Fibroblast of lung (primary cell): ENCODE measurements around the gene HAL. TPM values are rescaled to one million over a fixed set of nuclear protein-coding genes. Genes with fewer than 3 reads are reported as not detected.
A peak's percentile ranks its signal among the peaks of the same experiment; 100 is the strongest.

Experiments
- DNase-seq, 2 donors: peaks; one replicate each; pipeline versions ENCODE4 v3.0.0 to v3.0.0-alpha.2; 2010; ENCODE audit warnings: low read depth in 2 of 2
- H2AFZ ChIP-seq: 2 replicates; pipeline ENCODE4 v1.5.1; 2012; ENCODE audit warnings: low read length, control low read depth, inconsistent platforms
- H3K27ac ChIP-seq: 2 replicates; pipeline ENCODE4 v1.5.1; 2011; ENCODE audit warnings: low read length, control low read depth; ENCODE audit not compliant: insufficient read depth
- H3K27me3 ChIP-seq: 2 replicates; pipeline ENCODE4 v1.5.1; 2011; ENCODE audit warnings: mild to moderate bottlenecking, low read length; ENCODE audit not compliant: control insufficient read depth, insufficient read depth
- H3K36me3 ChIP-seq: 2 replicates; pipeline ENCODE4 v1.5.1; 2011; ENCODE audit warnings: low read length; ENCODE audit not compliant: control insufficient read depth, insufficient read depth
- H3K4me1 ChIP-seq: 2 replicates; pipeline ENCODE4 v1.5.1; 2011; ENCODE audit warnings: low read length; ENCODE audit not compliant: control insufficient read depth, insufficient read depth; ENCODE audit errors: extremely low read depth
- H3K4me2 ChIP-seq: 2 replicates; pipeline ENCODE4 v1.5.1; 2011; ENCODE audit warnings: low read length, control low read depth; ENCODE audit not compliant: insufficient read depth; ENCODE audit errors: extremely low read depth
- H3K4me3 ChIP-seq, 4 experiments: fragments of 200-600 bp in 1 of 4; sonication (generic) in 1 of 4; replicated peaks in 1 of 4; 2 replicates each; pipeline ENCODE4 v1.5.1; 2011 to 2016; ENCODE audit warnings: low read length in 4 of 4, low read depth in 3 of 4, mild to moderate bottlenecking in 3 of 4, control low read depth in 2 of 4, inconsistent platforms in 1 of 4, mixed read lengths in 1 of 4; ENCODE audit not compliant: insufficient read depth in 1 of 4; ENCODE audit errors: control extremely low read depth in 1 of 4
- H3K79me2 ChIP-seq: 2 replicates; pipeline ENCODE4 v1.5.1; 2012; ENCODE audit warnings: mild to moderate bottlenecking, low read length, inconsistent platforms; ENCODE audit not compliant: control insufficient read depth, insufficient read depth
- H3K9ac ChIP-seq: 2 replicates; pipeline ENCODE4 v1.5.1; 2011; ENCODE audit warnings: mild to moderate bottlenecking, low read length, control low read depth; ENCODE audit not compliant: insufficient read depth
- H3K9me3 ChIP-seq: 2 replicates; pipeline ENCODE4 v1.5.1; 2012; ENCODE audit warnings: low read depth, low read length; ENCODE audit not compliant: control insufficient read depth, insufficient read depth
- H4K20me1 ChIP-seq: 2 replicates; pipeline ENCODE4 v1.5.1; 2011; ENCODE audit warnings: low read length; ENCODE audit not compliant: control insufficient read depth, insufficient read depth; ENCODE audit errors: extremely low read depth
- CTCF ChIP-seq, 2 donors: IDR thresholded peaks in 1 of 2; conservative IDR thresholded peaks in 1 of 2; 1 replicate in 1 of 2; 2 replicates in 1 of 2; pipeline ENCODE4 v1.5.1; 2011 to 2012; ENCODE audit warnings: low read length in 2 of 2, control low read depth in 1 of 2, inconsistent platforms in 1 of 2, low read depth in 1 of 2, mild to moderate bottlenecking in 1 of 2
- EZH2 ChIP-seq: IDR thresholded peaks from 2 replicates; pipeline ENCODE4 v1.5.1; 2012; ENCODE audit warnings: low read length, control low read depth, mild to moderate bottlenecking; ENCODE audit errors: missing control alignments
- polyA plus RNA-seq, 2 donors: library from polyadenylated mRNA; depleted of rRNA in 1 of 2; stranded (reverse) in 1 of 2; unstranded in 1 of 2; fragments of >200 nt; gene quantifications; 2 replicates each; pipeline ENCODE4 v1.2.1, GENCODE V29; 2011 to 2012; ENCODE audit warnings: missing spikeins in 1 of 2
- total RNA-seq: library from RNA; depleted of rRNA; stranded (reverse); fragments of >200 nt; gene quantifications from 2 replicates; pipeline ENCODE4 v1.2.1, GENCODE V29; 2014

The HAL gene
- total and polyA plus RNA-seq, 2 donors (not counting 1 experiment from before 2014, with no cell fraction given), result 0.02 to 0.17 TPM

- H3K36me3 ChIP-seq, result no peaks in the 10 kb centered on the region
- DNase-seq, result peak; percentile 37 to 45
- H3K27ac ChIP-seq, result peak overlapping the region; percentile 22
- H3K4me2 ChIP-seq, result peak overlapping the region; percentile 89
- no peaks in the 10 kb centered on the region for H3K27me3 ChIP-seq
- no peaks in the 10 kb centered on the region for H3K9me3 ChIP-seq
- H4K20me1 ChIP-seq, result no peaks in the 10 kb centered on the region
- peaks cover 3% of the 10 kb centered on the region for H3K4me1 ChIP-seq
- H3K9ac ChIP-seq, result peak overlapping the region; percentile 60
- H3K79me2 ChIP-seq, result no peaks in the 10 kb centered on the region
- TF ChIP-seq CTCF (conservative IDR thresholded peaks at IDR 0.05 in 1 of 2, IDR thresholded peaks at IDR 0.05 in 1 of 2; ENCODE audit: low read depth in 1 of 2, low read length in 2 of 2), result no peak
- TF ChIP-seq EZH2, result no peak
- H2AFZ ChIP-seq, result peak overlapping the region; percentile 100
- peak overlapping the region; percentile 88 to 98 (median 94) for H3K4me3 ChIP-seq
Measured at GRCh38 chr12:96034621-96035282, 38.6 kb upstream of the HAL start.

GRCh38 chr12:96033549-96034389, 37.6 kb upstream of the HAL start:
- H3K4me3 ChIP-seq, result peak overlapping the region; percentile 88 to 98 (median 94)
- peak overlapping the region; percentile 89 for H3K4me2 ChIP-seq
- no peak overlapping the region for H3K9ac ChIP-seq
- TF ChIP-seq EZH2 (no peak), CTCF (conservative IDR thresholded peaks at IDR 0.05 in 1 of 2, IDR thresholded peaks at IDR 0.05 in 1 of 2; ENCODE audit: low read depth in 1 of 2, low read length in 2 of 2) (no peak)
- H3K4me1 ChIP-seq, result peaks cover 3% of the 10 kb centered on the region
- H3K27ac ChIP-seq, result no peak overlapping the region
- H3K27me3 ChIP-seq, result no peaks in the 10 kb centered on the region
- no peak overlapping the region for H2AFZ ChIP-seq
- H3K79me2 ChIP-seq, result no peaks in the 10 kb centered on the region
- H3K36me3 ChIP-seq, result no peaks in the 10 kb centered on the region
- no peaks in the 10 kb centered on the region for H3K9me3 ChIP-seq
- no peaks in the 10 kb centered on the region for H4K20me1 ChIP-seq
- no peak for DNase-seq

GRCh38 chr12:96029826-96030225, 33.7 kb upstream of the HAL start:
- Histone ChIP-seq H3K4me3 (no peak overlapping the region), H3K27ac (no peak overlapping the region), H3K27me3 (no peaks in the 10 kb centered on the region), H3K9me3 (no peaks in the 10 kb centered on the region), H3K4me2 (no peak overlapping the region), H3K9ac (no peak overlapping the region), H4K20me1 (no peaks in the 10 kb centered on the region), H3K79me2 (no peaks in the 10 kb centered on the region), H2AFZ (no peak overlapping the region), H3K36me3 (no peaks in the 10 kb centered on the region), H3K4me1 (peaks cover 3% of the 10 kb centered on the region)
- DNase-seq, result no peak
- TF ChIP-seq CTCF (conservative IDR thresholded peaks at IDR 0.05 in 1 of 2, IDR thresholded peaks at IDR 0.05 in 1 of 2; ENCODE audit: low read depth in 1 of 2, low read length in 2 of 2), result no peak
- TF ChIP-seq EZH2, result no peak
